Sigmoid colon (tissue), 4 donors: ENCODE results near the gene MRPL1.

Source experiments
- CTCF ChIP-seq, 4 experiments: fragments of 450-650 bp in 3 of 4; fragments of 200-600 bp in 1 of 4; IDR thresholded peaks; one replicate each; pipeline ENCODE4 v1.5.1; 2016 to 2019; ENCODE audit warnings: antibody characterized with exemption in 4 of 4, mild to moderate bottlenecking in 3 of 4, moderate library complexity in 2 of 4
- EP300 ChIP-seq, 4 donors: sonication (generic); formaldehyde crosslinking; IDR thresholded peaks; one replicate each; pipeline ENCODE4 v1.6.1; 2017; ENCODE audit warnings: antibody characterized with exemption in 4 of 4
- POLR2A ChIP-seq, 2 donors: fragments of 450-650 bp; IDR thresholded peaks; one replicate each; pipeline ENCODE4 v1.6.1; 2016; ENCODE audit warnings: antibody characterized with exemption in 2 of 2, mild to moderate bottlenecking in 2 of 2, moderate library complexity in 2 of 2
- POLR2AphosphoS5 ChIP-seq, 4 donors: sonication (generic); formaldehyde crosslinking; IDR thresholded peaks; one replicate each; pipeline ENCODE4 v1.6.1; 2017; ENCODE audit warnings: antibody characterized with exemption in 4 of 4

DNA sequence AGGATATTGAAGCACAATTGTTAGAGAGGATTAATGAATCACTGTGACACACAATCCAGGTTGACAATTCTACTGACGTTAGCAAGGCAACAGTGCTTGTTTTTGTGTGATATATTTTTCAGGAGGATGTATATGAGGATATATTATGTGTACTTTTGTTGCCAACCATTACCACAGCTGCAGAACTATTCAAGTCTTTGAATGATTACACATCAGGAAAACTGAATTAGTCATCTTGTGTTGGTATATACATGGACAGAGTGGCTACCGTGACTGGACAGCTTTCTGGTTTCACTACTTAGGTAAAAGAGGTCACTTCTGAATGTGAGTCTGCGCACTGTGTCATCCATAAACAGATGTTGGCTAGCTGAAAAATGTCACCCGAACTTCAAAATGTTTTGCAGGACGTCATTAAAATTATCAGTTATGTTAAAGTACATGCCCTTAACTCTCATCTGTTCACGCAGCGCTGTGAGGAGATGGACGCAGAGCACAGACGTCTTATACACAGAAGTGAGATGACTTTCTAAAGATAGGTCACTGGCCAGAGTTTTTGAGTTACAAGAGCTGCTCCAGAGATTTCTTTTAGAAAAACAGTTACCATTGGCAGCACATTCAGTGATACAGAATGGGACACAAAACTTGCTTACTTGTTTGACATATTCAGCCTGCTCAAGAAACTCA, 69.0 kb downstream of the MRPL1 start:
- TF ChIP-seq POLR2A (IDR thresholded peaks at IDR 0.05): no peak
- no peak for TF ChIP-seq CTCF (IDR thresholded peaks at IDR 0.05)
- no peak for TF ChIP-seq EP300 (IDR thresholded peaks at IDR 0.05)
- TF ChIP-seq POLR2AphosphoS5 (IDR thresholded peaks at IDR 0.05): no peak
